ENCODE measurements around the gene NDUFS1. TPM values are rescaled to one million over a fixed set of nuclear protein-coding genes. Genes with fewer than 3 reads are reported as not detected.

The NDUFS1 gene
- total and polyA plus RNA-seq, 2 of the 8 experiments (the other 6 are each of a cell fraction or from before 2014, with no cell fraction given) = 42.1 to 97.0 TPM

DNA sequence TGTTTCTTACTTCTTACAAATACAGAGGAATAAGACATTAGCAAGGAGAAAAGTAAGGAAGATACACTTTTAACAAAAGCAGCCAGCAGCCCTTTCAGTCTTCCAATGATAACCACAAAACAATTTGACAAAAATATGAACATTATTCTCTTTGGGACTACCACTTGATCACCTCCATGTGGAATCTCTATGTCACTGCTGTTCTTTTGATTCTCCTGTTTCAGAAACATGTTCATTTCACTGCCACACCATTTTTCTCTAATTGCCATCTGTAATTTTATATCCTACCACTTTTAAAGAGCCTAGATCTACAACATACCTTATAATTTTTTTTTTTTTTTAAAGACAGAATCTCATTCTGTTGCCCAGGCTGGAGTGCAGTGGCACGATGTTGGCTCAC, 84.1 kb downstream of the NDUFS1 start (continued):
- TF ChIP-seq, protein P1, sequence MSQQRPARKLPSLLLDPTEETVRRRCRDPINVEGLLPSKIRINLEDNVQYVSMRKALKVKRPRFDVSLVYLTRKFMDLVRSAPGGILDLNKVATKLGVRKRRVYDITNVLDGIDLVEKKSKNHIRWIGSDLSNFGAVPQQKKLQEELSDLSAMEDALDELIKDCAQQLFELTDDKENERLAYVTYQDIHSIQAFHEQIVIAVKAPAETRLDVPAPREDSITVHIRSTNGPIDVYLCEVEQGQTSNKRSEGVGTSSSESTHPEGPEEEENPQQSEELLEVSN (IDR thresholded peaks at IDR 0.05) = no peak
- TF ChIP-seq JUN (IDR thresholded peaks at IDR 0.05; ENCODE audit: low read depth, low read length) (no peak), YY1 (IDR thresholded peaks at IDR 0.05; ENCODE audit: low read depth, low read length) (no peak), NANOG (IDR thresholded peaks at IDR 0.05; ENCODE audit: insufficient read depth, low read depth, low read length, poor library complexity, severe bottlenecking) (no peak), TEAD4 (IDR thresholded peaks at IDR 0.05; ENCODE audit: low read depth, low read length) (no peak), GTF2F1 (IDR thresholded peaks at IDR 0.05; ENCODE audit: borderline replicate concordance, low read depth, low read length) (no peak), CHD1 (IDR thresholded peaks at IDR 0.05; ENCODE audit: low read depth, low read length) (no peak)
- TF ChIP-seq, protein P2, sequence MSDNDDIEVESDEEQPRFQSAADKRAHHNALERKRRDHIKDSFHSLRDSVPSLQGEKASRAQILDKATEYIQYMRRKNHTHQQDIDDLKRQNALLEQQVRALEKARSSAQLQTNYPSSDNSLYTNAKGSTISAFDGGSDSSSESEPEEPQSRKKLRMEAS (IDR thresholded peaks at IDR 0.05) = no peak

All from H1 (cell line).